Brain pericyte (primary cell): ENCODE results near the gene RSAD2.
"Not testable (repeated sequence)": the region's sequence is repeated elsewhere in the genome, so short reads cannot be mapped to it uniquely, and the experiment has no call there.

Experiments
- DNase-seq: peaks from one replicate; pipeline ENCODE4 v3.0.0-alpha.2; 2012; ENCODE audit warnings: low read depth, low spot score

RSAD2 gene

DNA sequence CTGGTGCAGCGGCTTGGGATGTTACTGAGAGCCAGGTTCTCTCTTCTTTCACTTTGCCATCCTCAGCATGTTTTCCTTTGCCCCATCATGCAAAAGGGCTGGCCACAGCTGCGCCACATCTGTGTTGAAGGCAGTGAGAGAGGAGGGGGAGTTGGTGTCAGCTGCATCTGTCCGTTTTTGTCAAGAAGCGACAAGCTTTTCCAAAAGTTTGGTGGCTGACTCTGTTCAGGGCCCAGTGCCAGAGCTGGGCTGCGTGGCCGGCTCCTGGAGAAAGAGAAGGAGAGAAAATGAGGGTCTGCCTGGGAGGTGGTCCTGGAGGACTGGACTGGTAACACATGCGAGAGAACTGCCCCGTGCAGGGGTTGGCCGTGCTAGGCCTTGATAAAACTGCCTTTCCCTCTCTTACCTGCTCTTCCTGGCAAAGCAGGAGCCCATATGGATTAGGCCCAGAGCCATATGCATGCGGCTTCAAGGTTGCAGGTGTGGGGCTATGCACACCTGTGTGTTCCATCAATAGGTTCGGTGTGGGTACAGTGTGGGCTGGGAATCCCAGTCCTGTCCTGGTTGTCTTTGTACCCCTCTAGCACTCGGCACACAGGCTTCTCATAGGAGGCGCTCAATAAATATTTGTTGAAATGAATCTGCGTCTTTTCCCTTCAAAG lies 48.6 kb downstream of the RSAD2 start:
- no peak for DNase-seq

GRCh38 chr2:6927186-6927585 lies 49.6 kb downstream of the RSAD2 start:
- no peak for DNase-seq

GRCh38 chr2:6927753-6928152 lies 50.2 kb downstream of the RSAD2 start:
- DNase-seq: no peak

DNA sequence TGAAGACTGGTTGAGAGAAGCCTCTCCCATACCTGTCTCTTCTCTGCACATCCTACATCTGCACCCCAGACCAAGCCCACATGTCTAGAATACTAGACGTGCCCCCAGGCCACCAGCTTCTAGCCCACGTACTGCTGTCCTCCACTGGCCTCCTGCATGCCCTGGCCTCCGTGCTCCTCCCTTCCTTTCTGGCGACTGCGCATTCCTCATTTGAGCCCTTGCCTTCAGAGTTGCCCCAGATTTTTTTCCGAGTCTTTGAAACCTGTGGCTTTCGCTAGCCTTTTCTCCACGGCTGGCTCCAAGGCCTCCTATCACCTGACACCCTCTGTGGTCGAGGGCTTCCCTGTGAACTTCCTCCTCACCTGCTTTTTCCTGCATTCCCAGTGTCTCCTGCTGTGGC lies 50.9 kb downstream of the RSAD2 start:
- no peak for DNase-seq

- DNase-seq: no peak
These were observed 51.7 kb downstream of the RSAD2 start for GRCh38 chr2:6929196-6929819.

GRCh38 chr2:6930923-6931647 lies 53.5 kb downstream of the RSAD2 start:
- no peak for DNase-seq

DNA sequence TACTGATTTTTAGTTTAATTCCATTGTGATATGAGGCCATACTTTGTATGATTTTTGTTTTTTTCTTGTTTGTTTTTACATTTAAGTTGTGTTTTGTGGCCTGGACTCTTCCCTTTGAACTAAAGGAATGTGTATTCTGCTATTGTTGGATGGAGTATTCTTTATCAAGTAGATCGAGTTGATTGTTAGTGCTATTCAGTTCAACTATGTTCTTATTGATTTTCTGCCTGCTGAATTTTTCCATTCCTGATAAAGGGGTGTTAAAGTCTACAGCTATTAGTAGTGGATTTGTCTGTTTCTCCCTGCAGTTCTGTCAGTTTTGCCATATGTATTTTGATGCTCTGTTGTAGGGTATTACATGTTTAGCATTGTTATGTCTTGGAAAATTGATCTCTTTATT lies 54.2 kb downstream of the RSAD2 start:
- DNase-seq: no peak

DNA sequence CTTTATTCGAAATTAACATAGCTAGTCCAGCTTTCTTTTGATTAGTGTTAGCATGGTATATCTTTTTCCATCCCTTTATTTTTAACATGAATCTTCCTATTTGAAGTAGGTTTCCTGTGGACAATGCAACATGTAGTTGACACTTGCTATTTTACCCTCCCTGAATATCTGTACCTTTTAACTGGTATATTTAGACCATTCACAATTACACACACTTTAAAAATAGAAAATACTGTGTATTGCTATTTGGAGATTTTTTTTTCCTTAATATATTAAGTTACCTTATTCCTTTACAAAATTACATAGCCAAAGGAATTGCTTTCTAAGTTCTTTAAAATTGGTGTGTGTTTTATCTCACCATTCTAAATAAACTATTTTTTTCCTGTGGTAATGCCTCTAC lies 54.6 kb downstream of the RSAD2 start:
- no peak for DNase-seq

DNA sequence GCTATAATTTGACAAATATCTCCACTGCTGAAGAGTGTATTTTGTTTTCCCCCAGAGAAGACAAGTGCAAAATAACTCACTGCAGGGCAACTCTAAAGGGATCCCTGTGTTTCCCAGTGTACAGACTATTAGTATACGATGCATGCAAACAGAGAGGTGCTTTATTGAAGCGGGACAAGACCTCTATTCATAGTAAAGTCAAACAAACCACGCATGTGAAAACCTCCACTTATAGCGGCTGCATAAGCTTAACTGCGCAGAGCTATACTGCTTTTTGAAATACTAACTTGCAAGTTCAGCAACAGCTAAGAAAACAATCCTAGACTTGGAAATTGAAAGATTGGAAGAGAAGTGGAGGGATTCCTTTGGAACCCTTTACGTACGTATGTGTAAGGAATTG lies 55.3 kb downstream of the RSAD2 start:
- no peak for DNase-seq

- no peak for DNase-seq
These were observed 56.3 kb downstream of the RSAD2 start for GRCh38 chr2:6933911-6934310.

DNA sequence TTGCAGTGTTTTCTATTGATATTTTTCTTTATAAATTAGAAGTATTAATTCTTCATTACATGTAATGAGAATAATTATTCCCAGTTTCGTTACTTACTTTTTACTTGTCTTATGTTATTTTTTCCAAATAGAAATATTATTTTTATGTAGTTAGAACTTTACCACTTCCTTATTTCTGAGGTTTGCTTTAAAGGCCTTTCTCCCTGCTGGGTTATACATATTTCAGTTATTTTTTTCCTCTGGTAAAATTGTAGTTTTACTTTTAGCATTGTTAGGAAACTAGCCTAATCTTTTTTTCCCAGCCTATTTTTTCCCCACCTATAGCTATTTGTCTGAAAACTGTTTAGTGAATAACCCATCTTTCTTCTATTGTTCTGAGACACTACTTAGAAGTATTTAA lies 56.8 kb downstream of the RSAD2 start:
- no peak for DNase-seq

DNA sequence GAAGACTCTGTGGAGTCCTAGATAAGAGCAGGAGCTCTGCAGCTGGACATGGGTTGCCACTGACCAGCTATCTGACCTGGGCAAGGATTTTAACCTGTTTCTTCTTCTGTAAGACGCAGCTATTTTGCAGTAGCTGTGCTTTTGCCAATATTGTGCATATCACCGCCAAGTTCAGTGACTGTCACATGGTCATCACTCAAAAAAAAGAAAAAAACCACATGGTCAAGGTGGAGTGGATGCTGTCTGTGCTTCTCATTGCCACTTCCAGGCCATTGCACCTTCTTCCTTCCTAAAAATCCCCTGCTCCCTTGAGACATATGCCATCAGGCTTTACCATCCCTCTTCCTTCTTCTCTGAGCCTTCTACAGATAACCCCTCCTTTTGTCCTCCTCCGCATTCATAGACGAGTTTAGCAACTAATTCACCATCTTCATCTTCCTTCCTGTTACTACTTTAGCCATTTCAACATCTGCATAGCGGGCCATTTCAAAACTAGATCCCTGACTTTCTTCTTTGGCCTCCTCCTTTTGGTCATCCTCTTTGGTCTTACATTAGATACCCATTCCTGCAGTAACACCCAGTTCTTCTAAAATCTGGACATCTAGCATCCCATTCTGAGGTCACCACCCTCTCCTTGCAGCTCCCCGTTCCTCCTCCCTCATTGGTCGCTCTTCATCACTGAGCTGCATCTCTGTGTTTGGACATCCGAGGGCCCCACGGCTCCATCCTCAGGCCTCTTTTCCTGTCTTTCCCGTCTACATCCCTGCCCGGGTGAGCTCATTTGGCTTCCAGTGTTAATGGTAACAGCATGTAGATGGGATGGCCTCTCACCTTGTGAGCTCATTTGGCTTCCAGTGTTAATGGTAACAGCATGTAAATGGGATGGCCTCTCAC lies 57.4 kb downstream of the RSAD2 start:
- no peak for DNase-seq

DNA sequence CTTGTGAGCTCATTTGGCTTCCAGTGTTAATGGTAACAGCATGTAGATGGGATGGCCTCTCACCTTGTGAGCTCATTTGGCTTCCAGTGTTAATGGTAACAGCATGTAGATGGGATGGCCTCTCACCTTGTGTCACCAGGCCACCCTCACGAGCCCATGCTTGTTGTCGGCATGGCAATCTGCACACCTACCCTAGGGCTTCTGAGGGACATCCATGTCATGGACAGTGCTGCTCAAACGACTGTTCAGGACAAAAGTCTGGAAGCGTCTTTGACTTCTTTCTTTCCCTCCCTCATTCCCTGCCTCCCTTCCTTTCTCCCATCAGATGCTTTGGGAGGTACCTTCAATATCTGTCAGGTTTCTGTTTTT lies 58.1 kb downstream of the RSAD2 start:
- DNase-seq: not testable (repeated sequence)

GRCh38 chr2:6937157-6937556 lies 59.6 kb downstream of the RSAD2 start:
- no peak for DNase-seq

DNA sequence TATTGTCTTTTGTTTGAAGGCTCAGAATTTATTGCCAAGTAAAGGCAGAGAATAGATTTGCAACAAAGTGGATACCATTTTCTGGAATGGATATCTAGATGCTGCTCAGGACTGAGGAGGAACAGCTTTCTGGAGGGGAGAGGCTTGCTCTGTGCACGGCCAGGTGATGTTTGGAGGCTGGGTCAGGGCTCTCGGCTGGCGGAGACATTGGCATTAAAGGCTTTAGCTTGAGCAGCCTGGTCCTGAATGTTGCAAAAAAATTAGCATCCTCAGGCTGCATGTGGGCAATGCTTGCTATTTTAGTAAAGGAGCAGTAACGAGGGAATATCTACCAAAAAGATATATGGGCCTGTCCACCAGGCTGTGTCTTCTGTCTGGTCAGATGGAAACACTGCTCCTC lies 60.0 kb downstream of the RSAD2 start:
- no peak for DNase-seq

- no peak for DNase-seq
These were observed 61.5 kb downstream of the RSAD2 start for GRCh38 chr2:6939071-6939470.

GRCh38 chr2:6940820-6941219 lies 63.2 kb downstream of the RSAD2 start:
- DNase-seq: no peak

DNA sequence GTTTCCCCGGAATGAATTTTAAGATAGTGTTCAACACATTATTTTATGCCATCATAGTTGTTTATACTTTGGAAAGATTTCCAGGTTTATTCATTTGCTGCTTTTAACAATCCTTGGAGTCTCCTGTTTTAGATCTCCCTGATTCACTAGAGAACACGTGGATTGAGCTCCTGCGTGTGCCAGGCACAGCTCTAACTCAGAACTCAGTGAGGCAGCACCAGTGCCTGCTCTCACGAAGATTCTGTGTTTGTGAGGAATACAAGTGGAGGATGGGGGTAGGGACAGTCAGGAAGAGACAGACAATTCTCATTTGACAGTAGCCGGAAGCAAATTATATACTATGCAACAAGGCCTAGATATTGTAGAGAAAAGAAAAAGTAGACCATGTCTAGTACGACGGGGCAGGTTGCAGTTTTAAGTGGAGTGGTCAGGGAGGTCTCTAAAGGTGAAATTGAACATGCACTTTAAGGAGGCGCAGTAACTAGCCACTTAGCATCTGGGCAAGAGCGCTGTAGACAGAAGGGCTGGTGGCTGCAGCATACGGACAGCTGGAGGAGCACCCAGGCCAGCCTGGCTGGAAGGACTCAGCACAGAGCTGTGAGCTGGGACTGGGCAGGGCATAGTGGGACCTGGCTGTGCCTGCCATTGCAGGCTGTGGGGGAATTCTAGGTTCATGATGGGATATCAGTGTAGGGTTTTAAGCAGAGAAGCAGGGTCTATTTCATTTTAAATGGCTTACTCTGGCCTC lies 63.9 kb downstream of the RSAD2 start:
- no peak for DNase-seq

- DNase-seq: no peak
These were observed 65.3 kb downstream of the RSAD2 start for GRCh38 chr2:6942848-6943247.

- no peak for DNase-seq
These were observed 65.9 kb downstream of the RSAD2 start for GRCh38 chr2:6943523-6943922.

DNA sequence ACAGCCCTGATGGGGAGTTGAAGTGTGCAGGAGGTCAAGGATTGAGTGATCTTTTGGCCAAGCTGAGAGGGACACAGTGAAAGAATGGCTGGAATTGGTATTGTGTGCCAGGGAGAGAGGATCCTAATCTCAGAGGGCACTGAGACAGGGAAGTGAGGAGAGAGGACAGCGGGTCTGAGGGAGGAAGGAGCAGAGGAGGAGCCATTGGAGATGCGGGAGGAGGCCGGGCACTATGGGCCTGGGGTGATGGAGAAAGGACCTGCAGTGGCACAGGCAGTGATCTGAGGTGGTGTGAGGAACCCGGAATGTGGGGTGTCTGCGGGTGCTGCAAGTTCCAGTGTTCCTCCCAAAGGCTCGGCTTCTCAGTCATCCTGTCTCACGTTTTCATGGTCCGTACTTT lies 66.4 kb downstream of the RSAD2 start:
- no peak for DNase-seq
